ENCODE measurements around the gene KHK. TPM values are rescaled to one million over a fixed set of nuclear protein-coding genes. Genes with fewer than 3 reads are reported as not detected.
"Not testable (repeated sequence)": the region's sequence is repeated elsewhere in the genome, so short reads cannot be mapped to it uniquely, and the experiment has no call there.

The KHK gene
- total and polyA plus RNA-seq, 9 donors: 1.3 to 10.7 (median 5.2) TPM

- WGBS, 3 donors: 77 to 89% (median 78%) methylated on average over 2 of the region's 2 CpGs
- intact Hi-C loops (cut with DNase I): no loop called here
- H3K27ac ChIP-seq: no peak overlapping the region
- H3K36me3 ChIP-seq: no peaks in the 10 kb centered on the region
- no peak for TF ChIP-seq EP300 (IDR thresholded peaks at IDR 0.05)
- TF ChIP-seq, protein P1, sequence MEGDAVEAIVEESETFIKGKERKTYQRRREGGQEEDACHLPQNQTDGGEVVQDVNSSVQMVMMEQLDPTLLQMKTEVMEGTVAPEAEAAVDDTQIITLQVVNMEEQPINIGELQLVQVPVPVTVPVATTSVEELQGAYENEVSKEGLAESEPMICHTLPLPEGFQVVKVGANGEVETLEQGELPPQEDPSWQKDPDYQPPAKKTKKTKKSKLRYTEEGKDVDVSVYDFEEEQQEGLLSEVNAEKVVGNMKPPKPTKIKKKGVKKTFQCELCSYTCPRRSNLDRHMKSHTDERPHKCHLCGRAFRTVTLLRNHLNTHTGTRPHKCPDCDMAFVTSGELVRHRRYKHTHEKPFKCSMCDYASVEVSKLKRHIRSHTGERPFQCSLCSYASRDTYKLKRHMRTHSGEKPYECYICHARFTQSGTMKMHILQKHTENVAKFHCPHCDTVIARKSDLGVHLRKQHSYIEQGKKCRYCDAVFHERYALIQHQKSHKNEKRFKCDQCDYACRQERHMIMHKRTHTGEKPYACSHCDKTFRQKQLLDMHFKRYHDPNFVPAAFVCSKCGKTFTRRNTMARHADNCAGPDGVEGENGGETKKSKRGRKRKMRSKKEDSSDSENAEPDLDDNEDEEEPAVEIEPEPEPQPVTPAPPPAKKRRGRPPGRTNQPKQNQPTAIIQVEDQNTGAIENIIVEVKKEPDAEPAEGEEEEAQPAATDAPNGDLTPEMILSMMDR (IDR thresholded peaks at IDR 0.05): no peak
- no peak for TF ChIP-seq POLR2A (IDR thresholded peaks at IDR 0.05)
- no peaks in the 10 kb centered on the region for H3K27me3 ChIP-seq
- no peaks in the 10 kb centered on the region for H3K9me3 ChIP-seq
- H3K4me3 ChIP-seq: no peak overlapping the region
- no peak for DNase-seq
- H3K4me1 ChIP-seq (ENCODE audit: insufficient read depth): no peaks in the 10 kb centered on the region
These were observed 21.6 kb downstream of the KHK start for GRCh38 chr2:27108221-27108620.

- Histone ChIP-seq H3K9me3 (no peaks in the 10 kb centered on the region), H3K4me3 (no peak overlapping the region), H3K36me3 (no peaks in the 10 kb centered on the region), H3K27me3 (no peaks in the 10 kb centered on the region), H3K27ac (no peak overlapping the region), H3K4me1 (ENCODE audit: insufficient read depth) (no peaks in the 10 kb centered on the region)
- intact Hi-C loops (cut with DNase I): no loop called here
- WGBS, 3 donors: 97 to 99% (median 98%) methylated on average over 3 of the region's 3 CpGs
- TF ChIP-seq POLR2A (IDR thresholded peaks at IDR 0.05) (no peak), EP300 (IDR thresholded peaks at IDR 0.05) (no peak)
- TF ChIP-seq, protein P1 (IDR thresholded peaks at IDR 0.05): no peak
- DNase-seq: no peak
These were observed 22.5 kb downstream of the KHK start for GRCh38 chr2:27109083-27109482.

GRCh38 chr2:27110603-27111352, 24.2 kb downstream of the KHK start:
- H3K27ac ChIP-seq; DNase-seq; H3K27me3 ChIP-seq; H3K4me3 ChIP-seq; H3K36me3 ChIP-seq; H3K4me1 ChIP-seq (ENCODE audit: insufficient read depth); H3K9me3 ChIP-seq; intact Hi-C loops (cut with DNase I): not testable (repeated sequence)
- WGBS, 3 donors: 81 to 83% (median 82%) methylated on average over 24 of the region's 24 CpGs

- WGBS, 3 donors: 93 to 94% (median 94%) methylated on average over 48 to 49 of the region's 49 CpGs
- H3K9me3 ChIP-seq; H3K4me1 ChIP-seq (ENCODE audit: insufficient read depth); DNase-seq; H3K4me3 ChIP-seq; H3K27ac ChIP-seq; intact Hi-C loops (cut with DNase I); H3K36me3 ChIP-seq; H3K27me3 ChIP-seq: not testable (repeated sequence)
These were observed 25.0 kb downstream of the KHK start for GRCh38 chr2:27111392-27112078.

DNA sequence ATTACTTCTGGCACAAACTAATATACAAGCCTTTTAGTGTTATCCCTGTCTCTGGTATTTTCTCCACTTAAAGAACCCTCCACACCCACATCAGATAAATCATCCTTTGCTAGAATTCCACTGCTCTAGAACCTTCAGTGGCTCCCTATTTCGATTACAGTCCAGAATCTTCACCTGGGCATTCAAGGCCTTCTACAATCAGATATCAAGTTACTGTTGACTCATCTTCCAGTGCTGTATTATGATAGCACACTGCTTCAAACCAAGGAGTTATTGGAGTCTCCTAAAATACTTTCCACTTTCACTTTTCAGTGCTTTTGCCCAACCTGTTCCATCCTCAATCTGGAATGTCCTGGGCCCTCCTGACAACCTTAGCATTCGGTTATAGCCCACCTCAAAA, 28.9 kb downstream of the KHK start:
- H3K27me3 ChIP-seq: no peaks in the 10 kb centered on the region
- no peaks in the 10 kb centered on the region for H3K9me3 ChIP-seq
- peaks cover 4% of the 10 kb centered on the region for H3K4me1 ChIP-seq (ENCODE audit: insufficient read depth)
- DNase-seq: no peak
- no peak overlapping the region for H3K4me3 ChIP-seq
- no peaks in the 10 kb centered on the region for H3K36me3 ChIP-seq
- intact Hi-C loops (cut with DNase I): no loop called here
- no peak for TF ChIP-seq POLR2A (IDR thresholded peaks at IDR 0.05)
- TF ChIP-seq, protein P1 (IDR thresholded peaks at IDR 0.05): no peak
- no peak for TF ChIP-seq EP300 (IDR thresholded peaks at IDR 0.05)
- H3K27ac ChIP-seq: no peak overlapping the region
- WGBS, 3 donors: 69 to 79% (median 78%) methylated on average over 2 of the region's 2 CpGs
